Measurements from ENCODE around the gene TBP. TPM values are rescaled to one million over a fixed set of nuclear protein-coding genes. Genes with fewer than 3 reads are reported as not detected.
"Not testable (repeated sequence)": the region's sequence is repeated elsewhere in the genome, so short reads cannot be mapped to it uniquely, and the experiment has no call there.

TBP gene
- total RNA-seq, 1 donor from 2014 or later = 14.7 TPM

GRCh38 chr6:170522565-170523183, 31.5 kb upstream of the TBP start:
- DNase-seq (ENCODE audit: extremely low spot score in 2 of 2) = no peak
- intact Hi-C loops (cut with DNase I) = no loop called here

GRCh38 chr6:170523256-170524171, 30.7 kb upstream of the TBP start:
- Histone ChIP-seq H3K36me3 (no peaks in the 10 kb centered on the region), H3K4me1 (no peaks in the 10 kb centered on the region), H3K27ac (no peak overlapping the region), H3K4me3 (no peak overlapping the region), H3K27me3 (no peaks in the 10 kb centered on the region), H3K9me3 (no peaks in the 10 kb centered on the region)
- intact Hi-C loops (cut with DNase I) = no loop called here
- TF ChIP-seq POLR2AphosphoS5 (IDR thresholded peaks at IDR 0.05; ENCODE audit: insufficient read depth in 1 of 2, low read depth in 1 of 2) (no peak), POLR2A (IDR thresholded peaks at IDR 0.05) (no peak)
- TF ChIP-seq, protein P1, sequence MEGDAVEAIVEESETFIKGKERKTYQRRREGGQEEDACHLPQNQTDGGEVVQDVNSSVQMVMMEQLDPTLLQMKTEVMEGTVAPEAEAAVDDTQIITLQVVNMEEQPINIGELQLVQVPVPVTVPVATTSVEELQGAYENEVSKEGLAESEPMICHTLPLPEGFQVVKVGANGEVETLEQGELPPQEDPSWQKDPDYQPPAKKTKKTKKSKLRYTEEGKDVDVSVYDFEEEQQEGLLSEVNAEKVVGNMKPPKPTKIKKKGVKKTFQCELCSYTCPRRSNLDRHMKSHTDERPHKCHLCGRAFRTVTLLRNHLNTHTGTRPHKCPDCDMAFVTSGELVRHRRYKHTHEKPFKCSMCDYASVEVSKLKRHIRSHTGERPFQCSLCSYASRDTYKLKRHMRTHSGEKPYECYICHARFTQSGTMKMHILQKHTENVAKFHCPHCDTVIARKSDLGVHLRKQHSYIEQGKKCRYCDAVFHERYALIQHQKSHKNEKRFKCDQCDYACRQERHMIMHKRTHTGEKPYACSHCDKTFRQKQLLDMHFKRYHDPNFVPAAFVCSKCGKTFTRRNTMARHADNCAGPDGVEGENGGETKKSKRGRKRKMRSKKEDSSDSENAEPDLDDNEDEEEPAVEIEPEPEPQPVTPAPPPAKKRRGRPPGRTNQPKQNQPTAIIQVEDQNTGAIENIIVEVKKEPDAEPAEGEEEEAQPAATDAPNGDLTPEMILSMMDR (IDR thresholded peaks at IDR 0.05) = no peak
- DNase-seq (ENCODE audit: extremely low spot score in 2 of 2) = no peak

More at GRCh38 chr6:170522565-170523183, 31.5 kb upstream of the TBP start:
- H3K4me3 ChIP-seq = no peak overlapping the region
- H3K36me3 ChIP-seq = no peaks in the 10 kb centered on the region
- H3K9me3 ChIP-seq = no peaks in the 10 kb centered on the region
- H3K27ac ChIP-seq = no peak overlapping the region
- no peaks in the 10 kb centered on the region for H3K27me3 ChIP-seq
- H3K4me1 ChIP-seq = no peaks in the 10 kb centered on the region
- TF ChIP-seq POLR2AphosphoS5 (IDR thresholded peaks at IDR 0.05; ENCODE audit: insufficient read depth in 1 of 2, low read depth in 1 of 2) (no peak), POLR2A (IDR thresholded peaks at IDR 0.05) (no peak)
- TF ChIP-seq, protein P1 (IDR thresholded peaks at IDR 0.05) = no peak

- no peak overlapping the region for H3K4me3 ChIP-seq
- no peaks in the 10 kb centered on the region for H3K27me3 ChIP-seq
- no peak for TF ChIP-seq POLR2AphosphoS5 (IDR thresholded peaks at IDR 0.05; ENCODE audit: insufficient read depth in 1 of 2, low read depth in 1 of 2)
- TF ChIP-seq, protein P1 (IDR thresholded peaks at IDR 0.05) = no peak
- TF ChIP-seq POLR2A (IDR thresholded peaks at IDR 0.05) = no peak
- no peaks in the 10 kb centered on the region for H3K36me3 ChIP-seq
- DNase-seq (ENCODE audit: extremely low spot score in 2 of 2) = no peak
- intact Hi-C loops (cut with DNase I) = no loop called here
- H3K9me3 ChIP-seq = no peaks in the 10 kb centered on the region
- H3K27ac ChIP-seq = no peak overlapping the region
- H3K4me1 ChIP-seq = no peaks in the 10 kb centered on the region
These were observed 30.0 kb upstream of the TBP start for GRCh38 chr6:170524172-170524502.

GRCh38 chr6:170525795-170526194, 28.4 kb upstream of the TBP start:
- Histone ChIP-seq H3K27ac (no peak overlapping the region), H3K4me3 (no peak overlapping the region), H3K27me3 (no peaks in the 10 kb centered on the region), H3K4me1 (no peaks in the 10 kb centered on the region), H3K9me3 (no peaks in the 10 kb centered on the region), H3K36me3 (no peaks in the 10 kb centered on the region)
- intact Hi-C loops (cut with DNase I) = no loop called here
- no peak for DNase-seq (ENCODE audit: extremely low spot score in 2 of 2)
- TF ChIP-seq, protein P1 (IDR thresholded peaks at IDR 0.05) = no peak
- TF ChIP-seq POLR2A (IDR thresholded peaks at IDR 0.05) (no peak), POLR2AphosphoS5 (IDR thresholded peaks at IDR 0.05; ENCODE audit: insufficient read depth in 1 of 2, low read depth in 1 of 2) (no peak)

DNA sequence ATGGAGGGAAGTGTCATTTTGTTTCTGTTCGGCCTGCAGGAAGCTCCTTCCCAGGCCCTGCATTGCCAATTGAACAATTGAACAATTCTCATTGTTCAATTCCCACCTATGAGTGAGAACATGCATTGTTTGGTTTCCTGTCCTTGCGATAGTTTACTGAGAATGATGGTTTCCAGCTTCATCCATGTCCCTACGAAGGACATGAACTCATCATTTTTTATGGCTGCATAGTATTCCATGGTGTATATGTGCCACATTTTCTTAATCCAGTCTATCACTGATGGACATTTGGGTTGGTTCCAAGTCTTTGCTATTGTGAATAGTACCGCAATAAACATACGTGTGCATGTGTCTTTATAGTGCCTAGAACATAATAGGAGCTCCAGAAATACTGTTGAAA, 26.2 kb upstream of the TBP start:
- H3K9me3 ChIP-seq; H3K4me3 ChIP-seq; H3K4me1 ChIP-seq; DNase-seq (ENCODE audit: extremely low spot score in 2 of 2); H3K36me3 ChIP-seq; H3K27me3 ChIP-seq; intact Hi-C loops (cut with DNase I); H3K27ac ChIP-seq: not testable (repeated sequence)

Data from vagina (tissue), 2 donors.